Vagina (tissue), 2 donors: Measurements from ENCODE around the gene FHIT.

ENCODE experiments used
- POLR2A ChIP-seq, 2 donors: fragments of 450-650 bp; IDR thresholded peaks; one replicate each; pipeline ENCODE4 v1.6.1; 2017; ENCODE audit warnings: antibody characterized with exemption in 2 of 2, mild to moderate bottlenecking in 2 of 2, moderate library complexity in 2 of 2
- POLR2AphosphoS5 ChIP-seq, 2 donors: sonication (generic); formaldehyde crosslinking; IDR thresholded peaks; one replicate each; pipeline ENCODE4 v1.9.0; 2017; ENCODE audit warnings: antibody characterized with exemption in 2 of 2, mild to moderate bottlenecking in 2 of 2, low read depth in 1 of 2; ENCODE audit not compliant: insufficient read depth in 1 of 2
- TF ChIP-seq, protein P1 (sequence below), 3 experiments: fragments of 450-650 bp in 2 of 3; fragments of 200-600 bp in 1 of 3; sonication (generic) in 1 of 3; IDR thresholded peaks; one replicate each; pipeline ENCODE4 v1.5.1; 2017 to 2019; ENCODE audit warnings: antibody characterized with exemption in 3 of 3, mild to moderate bottlenecking in 2 of 3, moderate library complexity in 2 of 3

DNA sequence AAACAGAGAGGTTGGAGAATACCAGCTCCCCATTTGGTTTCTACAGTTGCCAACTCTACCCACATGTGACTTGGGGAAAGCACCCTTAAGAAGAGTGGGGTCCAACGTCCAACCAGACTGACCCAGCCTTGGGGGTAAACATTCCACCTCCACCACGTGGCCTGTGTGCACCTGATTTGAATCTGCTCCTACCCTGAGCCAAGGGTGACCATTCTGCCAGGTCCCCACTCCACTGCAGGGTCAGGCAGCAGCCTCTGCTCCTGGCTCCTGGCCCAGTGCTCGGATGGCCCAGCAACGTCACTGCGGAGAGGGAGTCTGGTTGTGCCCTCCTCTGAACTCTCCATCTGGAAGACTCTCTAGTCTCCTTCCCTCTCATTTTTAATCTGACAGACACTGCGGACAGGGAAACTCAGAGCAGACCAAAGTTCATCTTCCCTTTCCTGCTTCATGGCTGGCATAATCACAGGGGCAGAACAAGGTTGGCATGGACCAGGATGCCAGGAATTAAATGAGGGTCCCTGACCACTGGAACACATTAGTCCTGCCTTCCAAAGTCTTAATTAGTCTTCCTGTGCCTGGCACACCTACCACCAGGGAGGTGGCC, 29.4 kb downstream of the FHIT start:
- TF ChIP-seq, protein P1, sequence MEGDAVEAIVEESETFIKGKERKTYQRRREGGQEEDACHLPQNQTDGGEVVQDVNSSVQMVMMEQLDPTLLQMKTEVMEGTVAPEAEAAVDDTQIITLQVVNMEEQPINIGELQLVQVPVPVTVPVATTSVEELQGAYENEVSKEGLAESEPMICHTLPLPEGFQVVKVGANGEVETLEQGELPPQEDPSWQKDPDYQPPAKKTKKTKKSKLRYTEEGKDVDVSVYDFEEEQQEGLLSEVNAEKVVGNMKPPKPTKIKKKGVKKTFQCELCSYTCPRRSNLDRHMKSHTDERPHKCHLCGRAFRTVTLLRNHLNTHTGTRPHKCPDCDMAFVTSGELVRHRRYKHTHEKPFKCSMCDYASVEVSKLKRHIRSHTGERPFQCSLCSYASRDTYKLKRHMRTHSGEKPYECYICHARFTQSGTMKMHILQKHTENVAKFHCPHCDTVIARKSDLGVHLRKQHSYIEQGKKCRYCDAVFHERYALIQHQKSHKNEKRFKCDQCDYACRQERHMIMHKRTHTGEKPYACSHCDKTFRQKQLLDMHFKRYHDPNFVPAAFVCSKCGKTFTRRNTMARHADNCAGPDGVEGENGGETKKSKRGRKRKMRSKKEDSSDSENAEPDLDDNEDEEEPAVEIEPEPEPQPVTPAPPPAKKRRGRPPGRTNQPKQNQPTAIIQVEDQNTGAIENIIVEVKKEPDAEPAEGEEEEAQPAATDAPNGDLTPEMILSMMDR (IDR thresholded peaks at IDR 0.05) = no peak
- TF ChIP-seq POLR2AphosphoS5 (IDR thresholded peaks at IDR 0.05; ENCODE audit: insufficient read depth in 1 of 2, low read depth in 1 of 2) (no peak), POLR2A (IDR thresholded peaks at IDR 0.05) (no peak)
